OCI-LY7 (cell line): ENCODE data around the gene SPRING1. TPM values are rescaled to one million over a fixed set of nuclear protein-coding genes. Genes with fewer than 3 reads are reported as not detected.
A peak's percentile ranks its signal among the peaks of the same experiment; 100 is the strongest.

ENCODE experiments used
- BruUV-seq: library from RNA; stranded (reverse); fragments of 400-500 nt; replicated peaks from 2 replicates; lab custom pipeline; 2021; lab: Mats Ljungman, UMichigan
- CTCF ChIA-PET: fragments of 300-600 bp; sonication (Branson Sonifier 250); formaldehyde crosslinking; loops from one replicate; lab custom pipeline; 2022; ENCODE audit warnings: antibody characterized with exemption; ENCODE audit not compliant: unreplicated experiment; lab: Charles Lee
- POLR2A ChIA-PET: fragments of 300-600 bp; sonication (Branson Sonifier 250); formaldehyde crosslinking; loops from one replicate; lab custom pipeline; 2022; ENCODE audit warnings: antibody characterized with exemption; lab: Charles Lee
- DNase-seq: peaks from one replicate; pipeline ENCODE4 v3.0.0-alpha.2; 2015; ENCODE audit warnings: low spot score
- H2AFZ ChIP-seq: fragments of 200-600 bp; sonication (generic), shearing (Covaris generic); 2 replicates; pipeline ENCODE4 v1.6.1; 2014; ENCODE audit warnings: mild to moderate bottlenecking, antibody characterized with exemption, low read length, moderate library complexity
- H3K27ac ChIP-seq: fragments of 200-600 bp; sonication (generic); 2 replicates; pipeline ENCODE4 v1.5.1; 2014; ENCODE audit warnings: mixed run types, low read depth, mild to moderate bottlenecking, moderate library complexity, low read length, inconsistent platforms; ENCODE audit not compliant: poor library complexity, severe bottlenecking
- H3K36me3 ChIP-seq: fragments of 200-600 bp; sonication (generic); 2 replicates; pipeline ENCODE4 v1.6.1; 2014; ENCODE audit warnings: mild to moderate bottlenecking, antibody characterized with exemption, low read length, moderate library complexity, mixed read lengths; ENCODE audit not compliant: insufficient read depth
- H3K4me1 ChIP-seq: fragments of 200-600 bp; sonication (generic); 2 replicates; pipeline ENCODE4 v1.5.1; 2014; ENCODE audit warnings: mild to moderate bottlenecking, low read length; ENCODE audit not compliant: insufficient read depth, poor library complexity, severe bottlenecking
- H3K4me2 ChIP-seq: fragments of 200-600 bp; sonication (generic); 2 replicates; pipeline ENCODE4 v1.6.1; 2014; ENCODE audit warnings: mild to moderate bottlenecking, low read length
- H3K4me3 ChIP-seq: fragments of 200-600 bp; sonication (generic); 2 replicates; pipeline ENCODE4 v1.5.1; 2014; ENCODE audit warnings: mild to moderate bottlenecking, low read depth, low read length; ENCODE audit not compliant: poor library complexity, severe bottlenecking
- H3K79me2 ChIP-seq: fragments of 200-600 bp; sonication (generic); 2 replicates; pipeline ENCODE4 v1.6.1; 2016; ENCODE audit warnings: low read depth, mild to moderate bottlenecking, low read length, moderate library complexity, mixed read lengths; ENCODE audit not compliant: insufficient read depth
- H3K9me2 ChIP-seq: fragments of 200-600 bp; sonication (generic); 2 replicates; pipeline ENCODE4 v1.6.1; 2016; ENCODE audit warnings: mild to moderate bottlenecking, low read length, mixed read lengths; ENCODE audit not compliant: insufficient read depth
- H3K9me3 ChIP-seq: fragments of 200-600 bp; sonication (generic); 2 replicates; pipeline ENCODE4 v1.6.1; 2014; ENCODE audit warnings: mild to moderate bottlenecking, mixed run types, low read length, mixed read lengths
- H4K20me1 ChIP-seq: fragments of 200-600 bp; sonication (generic); 2 replicates; pipeline ENCODE4 v1.6.1; 2014; ENCODE audit warnings: mild to moderate bottlenecking, antibody characterized with exemption, low read length, moderate library complexity, mixed read lengths; ENCODE audit not compliant: insufficient read depth
- CTCF ChIP-seq: fragments of 200-600 bp; sonication (generic); conservative IDR thresholded peaks from 2 replicates; pipeline ENCODE4 v1.5.1; 2014; ENCODE audit warnings: mild to moderate bottlenecking, antibody characterized with exemption, low read length, moderate library complexity, mixed read lengths
- EZH2phosphoT487 ChIP-seq: fragments of 200-600 bp; sonication (generic); IDR thresholded peaks from 2 replicates; pipeline ENCODE4 v1.6.1; 2018; ENCODE audit warnings: low read depth, borderline replicate concordance, mild to moderate bottlenecking, mixed run types, antibody characterized with exemption, low read length, moderate library complexity, mixed read lengths
- intact Hi-C: fragments of 100-400 bp; cut with micrococcal nuclease; formaldehyde crosslinking; loops from one replicate; pipeline ENCODE4 v1.10.0; 2022; ENCODE audit not compliant: unreplicated experiment
- total RNA-seq, 2 experiments: library from RNA; depleted of rRNA in 1 of 2; stranded (reverse); fragments of >200 nt in 1 of 2; shearing (Covaris generic) in 1 of 2; gene quantifications; 2 replicates each; pipeline ENCODE4 v1.2.3, GENCODE V29; 2014 to 2022

SPRING1 gene
- total RNA-seq, 2 experiments from 2014 or later = 65.1 to 75.5 TPM

- Histone ChIP-seq H3K27ac (no peak overlapping the region), H3K36me3 (no peaks in the 10 kb centered on the region), H3K79me2 (no peaks in the 10 kb centered on the region), H3K4me2 (0 out of 2 replicates have a peak overlapping the region, but pooled peaks have one; percentile 2), H3K4me3 (no peak overlapping the region), H2AFZ (no peak overlapping the region), H3K9me2 (no peaks in the 10 kb centered on the region), H4K20me1 (no peaks in the 10 kb centered on the region), H3K9me3 (no peaks in the 10 kb centered on the region), H3K4me1 (peaks cover 10% of the 10 kb centered on the region)
- no TSS peak for BruUV-seq
- no peak for DNase-seq
- no peak for TF ChIP-seq CTCF
- no peak for TF ChIP-seq EZH2phosphoT487
- ChIA-PET POLR2A (interaction anchor here (0.5 to 1.1 kb wide), 4 partner anchors 53 to 198 kb away, joined by 3 to 6 read pairs (median 3); no protein-coding TSS in a partner anchor), CTCF (no interaction called here)
- intact Hi-C loops = no loop called here
Measured at GRCh38 chr12:116693286-116694227, 44.3 kb downstream of the SPRING1 start.

- intact Hi-C loops = no loop called here
- no peaks in the 10 kb centered on the region for H3K9me3 ChIP-seq
- BruUV-seq = no TSS peak
- H3K4me3 ChIP-seq = no peak overlapping the region
- H4K20me1 ChIP-seq = no peaks in the 10 kb centered on the region
- peaks cover 10% of the 10 kb centered on the region for H3K4me1 ChIP-seq
- H3K9me2 ChIP-seq = no peaks in the 10 kb centered on the region
- POLR2A ChIA-PET = interaction anchor here (0.5 to 1.1 kb wide), 2 partner anchors 174 to 199 kb away, joined by 3 read pairs; no protein-coding TSS in a partner anchor
- no peak overlapping the region; the same call in 1 of the 2 replicates for H3K4me2 ChIP-seq
- CTCF ChIA-PET = no interaction called here
- H3K27ac ChIP-seq = no peak overlapping the region
- DNase-seq = no peak
- H2AFZ ChIP-seq = no peak overlapping the region
- no peaks in the 10 kb centered on the region for H3K79me2 ChIP-seq
- no peak for TF ChIP-seq EZH2phosphoT487
- TF ChIP-seq CTCF = no peak
- no peaks in the 10 kb centered on the region for H3K36me3 ChIP-seq
Measured at GRCh38 chr12:116692605-116693004, 45.3 kb downstream of the SPRING1 start.
